ENCODE data around the gene NAA38. TPM values are rescaled to one million over a fixed set of nuclear protein-coding genes. Genes with fewer than 3 reads are reported as not detected.

NAA38 gene
- total and polyA plus RNA-seq, 2 experiments from 2014 or later = 71.5 to 185 TPM

GRCh38 chr17:7818026-7818425 lies 39.3 kb downstream of the NAA38 start:
- TF ChIP-seq EZH2phosphoT487 (IDR thresholded peaks at IDR 0.05; ENCODE audit: insufficient read depth, low read depth) (no peak), EZH2 (IDR thresholded peaks at IDR 0.05; ENCODE audit: insufficient read depth, poor library complexity, severe bottlenecking) (no peak)
- Histone ChIP-seq H3K9me3 (ENCODE audit: low read depth) (no peaks in the 10 kb centered on the region), H3F3A (ENCODE audit: insufficient read depth) (no peaks in the 10 kb centered on the region), H4K20me1 (ENCODE audit: insufficient read depth) (no peaks in the 10 kb centered on the region), H3K9me2 (ENCODE audit: insufficient read depth) (no peaks in the 10 kb centered on the region), H3K4me2 (ENCODE audit: unreplicated experiment) (no peak overlapping the region), H3K27me3 (replicated peaks; ENCODE audit: insufficient read depth) (peaks cover 4% of the 10 kb centered on the region), H3K9ac (no peak overlapping the region), H3K36me3 (ENCODE audit: low read depth) (no peaks in the 10 kb centered on the region), H2AFZ (no peak overlapping the region), H3K79me2 (ENCODE audit: insufficient read depth) (no peaks in the 10 kb centered on the region), H3K4me3 (no peak overlapping the region), H3K4me1 (ENCODE audit: insufficient read depth) (no peaks in the 10 kb centered on the region), H3K27ac (no peak overlapping the region)
- WGBS, 2 experiments (ENCODE audit: low coverage in 1 of 2, low lambda C conversion rate in 2 of 2, missing lambda C conversion rate in 2 of 2) = 65 to 69% methylated on average over 10 of the region's 10 CpGs
- no peak for DNase-seq
- in situ Hi-C loops (cut with MboI) = no loop called here

DNA sequence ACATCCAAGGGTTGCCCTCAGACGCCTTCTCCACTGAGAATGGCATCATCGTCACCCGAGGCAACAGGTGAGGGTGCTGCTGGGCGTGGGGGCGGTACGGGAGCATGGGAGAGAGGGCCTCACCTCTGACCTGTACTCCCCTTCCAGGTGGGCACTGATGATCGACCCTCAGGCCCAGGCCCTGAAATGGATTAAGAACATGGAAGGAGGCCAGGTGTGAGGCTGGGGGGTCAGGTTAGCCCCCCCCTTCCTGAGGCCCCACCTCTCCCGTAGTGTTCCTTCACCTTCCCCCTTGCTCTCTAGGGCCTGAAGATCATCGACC lies 39.8 kb downstream of the NAA38 start:
- no peak for DNase-seq

GRCh38 chr17:7816926-7817642 lies 40.3 kb downstream of the NAA38 start:
- no peak overlapping the region for H3K27ac ChIP-seq
- DNase-seq = no peak
- H3K36me3 ChIP-seq (ENCODE audit: low read depth) = no peaks in the 10 kb centered on the region
- H3K9me2 ChIP-seq (ENCODE audit: insufficient read depth) = no peaks in the 10 kb centered on the region
- H3K4me3 ChIP-seq = no peak overlapping the region
- TF ChIP-seq EZH2phosphoT487 (IDR thresholded peaks at IDR 0.05; ENCODE audit: insufficient read depth, low read depth) (no peak), EZH2 (IDR thresholded peaks at IDR 0.05; ENCODE audit: insufficient read depth, poor library complexity, severe bottlenecking) (no peak)
- H3K79me2 ChIP-seq (ENCODE audit: insufficient read depth) = no peaks in the 10 kb centered on the region
- 60 to 74% methylated on average over 8 to 10 of the region's 10 CpGs for WGBS, 2 experiments (ENCODE audit: low coverage in 1 of 2, low lambda C conversion rate in 2 of 2, missing lambda C conversion rate in 2 of 2)
- in situ Hi-C loops (cut with MboI) = no loop called here
- H3K4me1 ChIP-seq (ENCODE audit: insufficient read depth) = no peaks in the 10 kb centered on the region
- peaks cover 4% of the 10 kb centered on the region for H3K27me3 ChIP-seq (replicated peaks; ENCODE audit: insufficient read depth)
- no peaks in the 10 kb centered on the region for H3K9me3 ChIP-seq (ENCODE audit: low read depth)
- H3K9ac ChIP-seq = no peak overlapping the region
- no peak overlapping the region for H3K4me2 ChIP-seq (ENCODE audit: unreplicated experiment)
- H4K20me1 ChIP-seq (ENCODE audit: insufficient read depth) = no peaks in the 10 kb centered on the region
- no peak overlapping the region for H2AFZ ChIP-seq
- no peaks in the 10 kb centered on the region for H3F3A ChIP-seq (ENCODE audit: insufficient read depth)

More for the DNA sequence above, 39.8 kb downstream of the NAA38 start:
- no peak for TF ChIP-seq EZH2phosphoT487 (IDR thresholded peaks at IDR 0.05; ENCODE audit: insufficient read depth, low read depth)
- no peak for TF ChIP-seq EZH2 (IDR thresholded peaks at IDR 0.05; ENCODE audit: insufficient read depth, poor library complexity, severe bottlenecking)
- H3K9me2 ChIP-seq (ENCODE audit: insufficient read depth) = no peaks in the 10 kb centered on the region
- no peak overlapping the region for H3K9ac ChIP-seq
- H3K4me3 ChIP-seq = no peak overlapping the region
- 65 to 78% methylated on average over 8 to 9 of the region's 9 CpGs for WGBS, 2 experiments (ENCODE audit: low coverage in 1 of 2, low lambda C conversion rate in 2 of 2, missing lambda C conversion rate in 2 of 2)
- H3K79me2 ChIP-seq (ENCODE audit: insufficient read depth) = no peaks in the 10 kb centered on the region
- H3K27me3 ChIP-seq (replicated peaks; ENCODE audit: insufficient read depth) = peaks cover 4% of the 10 kb centered on the region
- no peak overlapping the region for H2AFZ ChIP-seq
- no peaks in the 10 kb centered on the region for H3K9me3 ChIP-seq (ENCODE audit: low read depth)
- H4K20me1 ChIP-seq (ENCODE audit: insufficient read depth) = no peaks in the 10 kb centered on the region
- no peaks in the 10 kb centered on the region for H3K36me3 ChIP-seq (ENCODE audit: low read depth)
- H3K4me2 ChIP-seq (ENCODE audit: unreplicated experiment) = no peak overlapping the region
- in situ Hi-C loops (cut with MboI) = no loop called here
- H3F3A ChIP-seq (ENCODE audit: insufficient read depth) = no peaks in the 10 kb centered on the region
- H3K27ac ChIP-seq = no peak overlapping the region
- H3K4me1 ChIP-seq (ENCODE audit: insufficient read depth) = no peaks in the 10 kb centered on the region

DNA sequence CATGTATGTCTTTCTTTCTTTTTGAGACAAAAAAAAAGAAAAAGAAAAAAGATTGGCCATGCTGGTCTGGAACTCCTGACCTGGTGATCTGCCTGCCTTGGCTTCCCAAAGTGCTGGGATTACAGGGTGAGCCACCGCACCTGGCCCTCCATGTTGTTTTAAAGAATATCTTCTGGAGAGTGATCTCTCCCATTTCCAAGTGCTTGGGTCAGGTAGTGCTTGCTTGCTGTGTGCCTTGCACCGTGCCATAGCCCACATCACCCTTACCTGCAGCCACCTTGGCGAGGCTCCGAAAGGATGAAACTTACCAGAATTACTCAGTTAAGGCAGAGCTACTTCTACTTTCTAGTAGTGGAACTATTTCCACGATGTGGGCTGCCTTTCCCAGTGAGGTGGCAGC lies 42.4 kb downstream of the NAA38 start:
- Histone ChIP-seq H3K27me3 (replicated peaks; ENCODE audit: insufficient read depth) (peaks cover 4% of the 10 kb centered on the region), H3K79me2 (ENCODE audit: insufficient read depth) (no peaks in the 10 kb centered on the region), H3K4me3 (no peak overlapping the region), H3K4me2 (ENCODE audit: unreplicated experiment) (no peak overlapping the region), H3K9me2 (ENCODE audit: insufficient read depth) (no peaks in the 10 kb centered on the region), H4K20me1 (ENCODE audit: insufficient read depth) (no peaks in the 10 kb centered on the region), H3K9me3 (ENCODE audit: low read depth) (no peaks in the 10 kb centered on the region), H3K36me3 (ENCODE audit: low read depth) (no peaks in the 10 kb centered on the region), H3K9ac (no peak overlapping the region), H3K4me1 (ENCODE audit: insufficient read depth) (no peaks in the 10 kb centered on the region), H3F3A (ENCODE audit: insufficient read depth) (no peaks in the 10 kb centered on the region), H3K27ac (no peak overlapping the region), H2AFZ (no peak overlapping the region)
- in situ Hi-C loops (cut with MboI) = no loop called here
- TF ChIP-seq EZH2phosphoT487 (IDR thresholded peaks at IDR 0.05; ENCODE audit: insufficient read depth, low read depth) (no peak), EZH2 (IDR thresholded peaks at IDR 0.05; ENCODE audit: insufficient read depth, poor library complexity, severe bottlenecking) (no peak)
- DNase-seq = no peak
- WGBS, 2 experiments (ENCODE audit: low coverage in 1 of 2, low lambda C conversion rate in 2 of 2, missing lambda C conversion rate in 2 of 2) = 79 to 88% methylated on average over 5 of the region's 5 CpGs
